Prostate gland (tissue), 2 donors: ENCODE results near the gene OR2A12. TPM values are rescaled to one million over a fixed set of nuclear protein-coding genes. Genes with fewer than 3 reads are reported as not detected.

Source experiments
- DNase-seq: peaks from one replicate; pipeline ENCODE4 v3.0.0-alpha.2; 2019; ENCODE audit warnings: low spot score
- H3K27ac ChIP-seq, 2 donors: fragments of 200-600 bp; sonication (generic); 2 replicates each; pipeline ENCODE4 v1.5.1; 2017 to 2019
- H3K27me3 ChIP-seq: fragments of 200-600 bp; sonication (generic); replicated peaks from 2 replicates; pipeline ENCODE4 v1.5.1; 2019; ENCODE audit not compliant: insufficient read depth
- H3K36me3 ChIP-seq, 2 donors: fragments of 200-600 bp; sonication (generic); 1 replicate in 1 of 2; 2 replicates in 1 of 2; pipeline versions ENCODE4 v1.5.1 to v1.8.1; 2017 to 2019
- H3K4me1 ChIP-seq: fragments of 200-600 bp; sonication (generic); replicated peaks from 2 replicates; pipeline ENCODE4 v1.5.1; 2019
- H3K4me3 ChIP-seq, 2 donors: fragments of 200-600 bp; sonication (generic); 2 replicates each; pipeline ENCODE4 v1.5.1; 2017 to 2019
- H3K9me3 ChIP-seq: fragments of 200-600 bp; sonication (generic); 2 replicates; pipeline ENCODE4 v1.5.1; 2017
- POLR2A ChIP-seq: fragments of 450-650 bp; IDR thresholded peaks from one replicate; pipeline ENCODE4 v1.6.1; 2016; ENCODE audit warnings: antibody characterized with exemption, mild to moderate bottlenecking
- POLR2AphosphoS5 ChIP-seq: sonication (generic); formaldehyde crosslinking; IDR thresholded peaks from one replicate; pipeline ENCODE4 v1.6.1; 2017; ENCODE audit warnings: antibody characterized with exemption
- WGBS: methylation state at CpG from one replicate; pipeline ENCODE4 v1.1.5; 2018; 5-methylcytosine and 5-hydroxymethylcytosine counted together
- intact Hi-C: fragments of 100-400 bp; cut with DNase I; formaldehyde crosslinking; loops from one replicate; pipeline ENCODE4 v1.14.2; 2022
- small RNA-seq, 2 donors: library from RNA; depleted of rRNA; stranded (forward); fragments of <200 nt; gene quantifications; one replicate each; pipeline ENCODE3, GENCODE V24; 2016
- total RNA-seq, 2 donors: library from RNA; depleted of rRNA; stranded (reverse); fragments of >200 nt; gene quantifications; one replicate each; pipeline ENCODE4 v1.1.0, GENCODE V29; 2016
- TF ChIP-seq, protein P1 (sequence below), 4 experiments: fragments of 200-600 bp in 2 of 4; fragments of 450-650 bp in 2 of 4; sonication (generic) in 2 of 4; IDR thresholded peaks; 1 replicate in 3 of 4; 2 replicates in 1 of 4; pipeline ENCODE4 v1.5.1; 2016 to 2019; ENCODE audit warnings: antibody characterized with exemption in 4 of 4, mild to moderate bottlenecking in 2 of 4, moderate library complexity in 2 of 4

Gene OR2A12
- total RNA-seq, 2 donors from 2014 or later = not detected

DNA sequence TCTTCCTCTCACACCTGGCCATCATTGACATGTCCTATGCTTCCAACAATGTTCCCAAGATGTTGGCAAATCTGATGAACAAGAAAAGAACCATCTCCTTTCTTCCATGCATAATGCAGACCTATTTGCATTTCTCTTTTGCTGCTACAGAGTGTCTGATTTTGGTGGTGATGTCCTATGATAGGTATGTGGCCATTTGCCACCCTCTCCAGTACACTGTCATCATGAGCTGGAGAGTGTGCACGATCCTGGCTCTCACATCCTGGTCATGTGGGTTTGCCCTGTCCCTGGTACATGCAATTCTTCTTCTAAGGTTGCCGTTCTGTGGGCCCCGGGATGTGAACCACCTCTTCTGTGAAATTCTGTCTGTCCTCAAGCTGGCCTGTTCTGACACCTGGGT lies 56.1 kb downstream of the OR2A12 start:
- intact Hi-C loops = no loop called here
- H3K4me3 ChIP-seq = no peak overlapping the region
- TF ChIP-seq, protein P1, sequence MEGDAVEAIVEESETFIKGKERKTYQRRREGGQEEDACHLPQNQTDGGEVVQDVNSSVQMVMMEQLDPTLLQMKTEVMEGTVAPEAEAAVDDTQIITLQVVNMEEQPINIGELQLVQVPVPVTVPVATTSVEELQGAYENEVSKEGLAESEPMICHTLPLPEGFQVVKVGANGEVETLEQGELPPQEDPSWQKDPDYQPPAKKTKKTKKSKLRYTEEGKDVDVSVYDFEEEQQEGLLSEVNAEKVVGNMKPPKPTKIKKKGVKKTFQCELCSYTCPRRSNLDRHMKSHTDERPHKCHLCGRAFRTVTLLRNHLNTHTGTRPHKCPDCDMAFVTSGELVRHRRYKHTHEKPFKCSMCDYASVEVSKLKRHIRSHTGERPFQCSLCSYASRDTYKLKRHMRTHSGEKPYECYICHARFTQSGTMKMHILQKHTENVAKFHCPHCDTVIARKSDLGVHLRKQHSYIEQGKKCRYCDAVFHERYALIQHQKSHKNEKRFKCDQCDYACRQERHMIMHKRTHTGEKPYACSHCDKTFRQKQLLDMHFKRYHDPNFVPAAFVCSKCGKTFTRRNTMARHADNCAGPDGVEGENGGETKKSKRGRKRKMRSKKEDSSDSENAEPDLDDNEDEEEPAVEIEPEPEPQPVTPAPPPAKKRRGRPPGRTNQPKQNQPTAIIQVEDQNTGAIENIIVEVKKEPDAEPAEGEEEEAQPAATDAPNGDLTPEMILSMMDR (IDR thresholded peaks at IDR 0.05) = no peak
- TF ChIP-seq POLR2A (no peak), POLR2AphosphoS5 (no peak)
- DNase-seq = no peak
- no peaks in the 10 kb centered on the region for H3K9me3 ChIP-seq
- 79% methylated on average over 3 of the region's 3 CpGs for WGBS
- no peaks in the 10 kb centered on the region for H3K36me3 ChIP-seq
- no peak overlapping the region for H3K27ac ChIP-seq
- no peaks in the 10 kb centered on the region for H3K4me1 ChIP-seq
- H3K27me3 ChIP-seq = no peaks in the 10 kb centered on the region

- Histone ChIP-seq H3K27me3 (no peaks in the 10 kb centered on the region), H3K36me3 (no peaks in the 10 kb centered on the region), H3K4me3 (no peak overlapping the region), H3K27ac (no peak overlapping the region), H3K9me3 (no peaks in the 10 kb centered on the region), H3K4me1 (no peaks in the 10 kb centered on the region)
- DNase-seq = no peak
- no peak for TF ChIP-seq POLR2A
- no peak for TF ChIP-seq POLR2AphosphoS5
- TF ChIP-seq, protein P1 (IDR thresholded peaks at IDR 0.05) = no peak
- WGBS = 88% methylated on average over 3 of the region's 3 CpGs
- intact Hi-C loops = no loop called here
These were observed 58.3 kb downstream of the OR2A12 start for GRCh38 chr7:144144426-144144825.

GRCh38 chr7:144148224-144148827 lies 62.2 kb downstream of the OR2A12 start:
- 84% methylated on average over 2 of the region's 2 CpGs for WGBS
- TF ChIP-seq, protein P1 (IDR thresholded peaks at IDR 0.05) = no peak
- no peak for TF ChIP-seq POLR2AphosphoS5
- TF ChIP-seq POLR2A = no peak
- Histone ChIP-seq H3K36me3 (no peaks in the 10 kb centered on the region), H3K4me3 (no peak overlapping the region), H3K4me1 (no peaks in the 10 kb centered on the region), H3K9me3 (no peaks in the 10 kb centered on the region), H3K27me3 (no peaks in the 10 kb centered on the region), H3K27ac (no peak overlapping the region)
- no peak for DNase-seq
- intact Hi-C loops = no loop called here

Small RNAs within 50 kb of the gene (small RNA-seq; reads per million reads assigned to genes)
- 0 reads per million in 2 donors for gene OR2A41P

Other genes starting within 250 kb of the OR2A12 start
- gene TCAF1, start 184.1 kb upstream of the OR2A12 start, total RNA-seq = 10 to 100 TPM; 53.0 to 89.8 TPM
- not detected for gene OR2F2, start 151.0 kb upstream of the OR2A12 start, total RNA-seq
- gene OR2F1, start 131.4 kb upstream of the OR2A12 start, total RNA-seq = not detected
- gene OR6B1, start 86.0 kb upstream of the OR2A12 start, total RNA-seq = not detected
- gene OR2A5, start 37.3 kb upstream of the OR2A12 start, total RNA-seq = not detected
- gene OR2A25, start 16.5 kb upstream of the OR2A12 start, total RNA-seq = not detected
- not detected for gene OR2A2, start 23.3 kb downstream of the OR2A12 start, total RNA-seq
- gene OR2A14, start 36.9 kb downstream of the OR2A12 start, total RNA-seq = not detected
- gene CTAGE4, start 97.2 kb downstream of the OR2A12 start, total RNA-seq = 1 to 10 TPM; 1.4 to 2.0 TPM
- gene ARHGEF35, start 109.6 kb downstream of the OR2A12 start, total RNA-seq = 1 to 10 TPM; 7.8 to 9.7 TPM
- gene OR2A42, start 153.3 kb downstream of the OR2A12 start, total RNA-seq = not detected
- gene OR2A7, start 178.5 kb downstream of the OR2A12 start, total RNA-seq = 10 to 100 TPM in 1 of 2 donors, 1 to 10 TPM in 1; 5.3 to 10.7 TPM
- 1 to 10 TPM; 1.5 to 6.3 TPM for gene CTAGE8, start 183.0 kb downstream of the OR2A12 start, total RNA-seq
- not detected for gene OR2A1, start 226.1 kb downstream of the OR2A12 start, total RNA-seq